ENCODE data around the gene BRSK2. TPM values are rescaled to one million over a fixed set of nuclear protein-coding genes. Genes with fewer than 3 reads are reported as not detected.

Gene BRSK2
- total RNA-seq, 1 experiment from 2014 or later = 32.2 TPM

DNA sequence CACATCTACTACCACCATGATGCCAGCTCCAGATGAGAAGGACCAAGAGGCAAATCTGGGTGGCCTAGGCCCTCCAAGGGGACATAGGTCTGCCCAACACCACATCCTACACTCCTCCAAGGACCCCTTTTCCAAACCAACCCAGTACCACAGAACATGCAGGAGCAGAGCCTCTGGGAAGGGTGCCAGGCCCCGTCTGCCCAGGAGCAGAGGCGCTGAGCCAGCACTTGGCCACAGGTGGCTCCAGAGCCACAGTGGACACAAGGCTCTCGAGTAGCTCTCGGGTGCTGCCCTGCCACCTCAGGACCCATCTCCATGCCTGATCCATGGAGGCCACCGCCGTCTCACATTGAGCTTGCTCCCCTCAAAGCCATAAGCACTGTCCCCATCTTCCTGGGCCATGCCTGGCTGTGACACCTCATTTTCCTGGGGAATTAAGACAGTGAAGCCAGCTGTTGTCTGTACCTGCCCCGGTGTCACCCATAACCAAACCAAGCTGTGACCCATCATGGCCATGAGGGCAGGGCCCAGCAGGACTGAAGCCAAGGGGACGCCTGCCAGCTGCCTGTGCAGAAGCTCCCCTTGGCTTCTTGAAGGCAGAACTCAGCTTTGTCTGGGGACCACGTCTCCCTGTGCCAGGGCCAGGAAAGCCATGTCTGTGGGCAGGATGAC, 89.4 kb downstream of the BRSK2 start:
- Histone ChIP-seq H3K27me3 (ENCODE audit: control insufficient read depth, insufficient read depth, low read length) (no peaks in the 10 kb centered on the region), H3K9me3 (ENCODE audit: control insufficient read depth, insufficient read depth, low read depth, low read length) (no peaks in the 10 kb centered on the region), H3K36me3 (ENCODE audit: control insufficient read depth, insufficient read depth, low read length) (no peaks in the 10 kb centered on the region), H3K4me3 (ENCODE audit: low read depth in 2 of 2, low read length in 2 of 2) (no peak overlapping the region), H3K27ac (ENCODE audit: low read length) (no peak overlapping the region), H3K4me1 (ENCODE audit: control insufficient read depth, insufficient read depth, low read length) (no peaks in the 10 kb centered on the region)
- no TSS peak for BruUV-seq (replicated peaks)
- in situ Hi-C loops (cut with HindIII; ENCODE audit: low pct_unique_long_range_greater_than_20kb, low sequenced_read_pairs) = no loop called here
- POLR2A ChIA-PET = no interaction called here
- ATAC-seq (no peak), DNase-seq (ENCODE audit: low read depth, low spot score) (no peak)
- intact Hi-C loops (cut with micrococcal nuclease; ENCODE audit: unreplicated experiment) = no loop called here
- CTCF ChIA-PET = no interaction called here
- TF ChIP-seq TCF7L2 (IDR thresholded peaks at IDR 0.05; ENCODE audit: low read depth, low read length) (no peak), POLR2AphosphoS5 (IDR thresholded peaks at IDR 0.05; ENCODE audit: low read depth, low read length) (no peak)
- TF ChIP-seq, protein P1, sequence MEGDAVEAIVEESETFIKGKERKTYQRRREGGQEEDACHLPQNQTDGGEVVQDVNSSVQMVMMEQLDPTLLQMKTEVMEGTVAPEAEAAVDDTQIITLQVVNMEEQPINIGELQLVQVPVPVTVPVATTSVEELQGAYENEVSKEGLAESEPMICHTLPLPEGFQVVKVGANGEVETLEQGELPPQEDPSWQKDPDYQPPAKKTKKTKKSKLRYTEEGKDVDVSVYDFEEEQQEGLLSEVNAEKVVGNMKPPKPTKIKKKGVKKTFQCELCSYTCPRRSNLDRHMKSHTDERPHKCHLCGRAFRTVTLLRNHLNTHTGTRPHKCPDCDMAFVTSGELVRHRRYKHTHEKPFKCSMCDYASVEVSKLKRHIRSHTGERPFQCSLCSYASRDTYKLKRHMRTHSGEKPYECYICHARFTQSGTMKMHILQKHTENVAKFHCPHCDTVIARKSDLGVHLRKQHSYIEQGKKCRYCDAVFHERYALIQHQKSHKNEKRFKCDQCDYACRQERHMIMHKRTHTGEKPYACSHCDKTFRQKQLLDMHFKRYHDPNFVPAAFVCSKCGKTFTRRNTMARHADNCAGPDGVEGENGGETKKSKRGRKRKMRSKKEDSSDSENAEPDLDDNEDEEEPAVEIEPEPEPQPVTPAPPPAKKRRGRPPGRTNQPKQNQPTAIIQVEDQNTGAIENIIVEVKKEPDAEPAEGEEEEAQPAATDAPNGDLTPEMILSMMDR (IDR thresholded peaks at IDR 0.05) = no peak

DNA sequence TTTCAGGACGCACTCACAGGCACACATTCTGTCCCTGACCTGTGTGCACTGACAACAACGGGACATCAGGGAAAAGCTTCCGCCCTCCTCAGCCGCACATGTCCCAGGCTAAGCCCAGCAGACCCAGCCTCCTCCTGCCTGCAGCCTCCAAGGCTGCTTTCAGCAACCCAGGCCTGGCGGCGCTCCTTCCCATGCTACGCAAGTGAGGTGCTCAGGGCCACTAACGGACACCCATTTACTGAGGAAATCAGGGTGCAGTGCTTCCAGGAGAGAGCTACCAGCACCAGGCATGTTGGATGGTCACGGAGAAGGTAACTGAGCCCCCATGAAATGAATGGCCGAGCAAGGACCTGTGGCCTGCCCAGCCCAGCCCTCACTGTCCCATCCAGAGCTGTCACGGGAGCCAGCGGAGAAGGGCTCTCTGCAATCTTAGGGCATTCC, 90.0 kb downstream of the BRSK2 start:
- no peaks in the 10 kb centered on the region for H3K27me3 ChIP-seq (ENCODE audit: control insufficient read depth, insufficient read depth, low read length)
- CTCF ChIA-PET = no interaction called here
- intact Hi-C loops (cut with micrococcal nuclease; ENCODE audit: unreplicated experiment) (no loop called here), in situ Hi-C loops (cut with HindIII; ENCODE audit: low pct_unique_long_range_greater_than_20kb, low sequenced_read_pairs) (no loop called here)
- H3K4me1 ChIP-seq (ENCODE audit: control insufficient read depth, insufficient read depth, low read length) = no peaks in the 10 kb centered on the region
- H3K9me3 ChIP-seq (ENCODE audit: control insufficient read depth, insufficient read depth, low read depth, low read length) = no peaks in the 10 kb centered on the region
- no peak overlapping the region for H3K27ac ChIP-seq (ENCODE audit: low read length)
- H3K36me3 ChIP-seq (ENCODE audit: control insufficient read depth, insufficient read depth, low read length) = no peaks in the 10 kb centered on the region
- no peak overlapping the region for H3K4me3 ChIP-seq (ENCODE audit: low read depth in 2 of 2, low read length in 2 of 2)
- no peak for DNase-seq (ENCODE audit: low read depth, low spot score)
- BruUV-seq (replicated peaks) = no TSS peak
- ATAC-seq = no peak
- POLR2A ChIA-PET = no interaction called here
- no peak for TF ChIP-seq POLR2AphosphoS5 (IDR thresholded peaks at IDR 0.05; ENCODE audit: low read depth, low read length)
- no peak for TF ChIP-seq SIN3A (IDR thresholded peaks at IDR 0.05; ENCODE audit: borderline replicate concordance, insufficient read depth, low read depth, low read length)

DNA sequence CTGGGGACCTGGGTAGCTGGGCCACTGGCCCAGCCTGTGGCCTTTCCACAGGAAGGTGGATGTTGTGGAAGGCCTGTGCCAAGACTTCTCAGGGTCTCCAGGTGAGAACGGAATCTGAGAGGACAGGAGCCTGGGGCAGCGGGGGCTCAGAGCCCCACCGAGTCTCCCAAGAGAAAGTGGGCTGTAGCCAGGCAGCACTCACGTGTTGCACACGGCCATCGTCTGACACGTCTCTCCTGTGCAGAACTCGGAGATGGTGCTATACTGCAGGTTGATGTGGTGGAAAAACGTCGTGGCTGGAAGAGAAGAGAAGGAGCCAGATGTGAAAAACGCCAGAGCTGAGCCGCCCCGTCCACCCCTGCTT, 90.4 kb downstream of the BRSK2 start:
- no TSS peak for BruUV-seq (replicated peaks)
- no peak overlapping the region for H3K27ac ChIP-seq (ENCODE audit: low read length)
- no peak for ATAC-seq
- H3K4me1 ChIP-seq (ENCODE audit: control insufficient read depth, insufficient read depth, low read length) = peaks cover 1% of the 10 kb centered on the region; the same call in 1 of the 2 replicates
- H3K4me3 ChIP-seq (ENCODE audit: low read depth in 2 of 2, low read length in 2 of 2) = no peak overlapping the region
- no peaks in the 10 kb centered on the region for H3K36me3 ChIP-seq (ENCODE audit: control insufficient read depth, insufficient read depth, low read length)
- no peak for DNase-seq (ENCODE audit: low read depth, low spot score)
- ChIA-PET POLR2A (no interaction called here), CTCF (no interaction called here)
- H3K27me3 ChIP-seq (ENCODE audit: control insufficient read depth, insufficient read depth, low read length) = no peaks in the 10 kb centered on the region
- intact Hi-C loops (cut with micrococcal nuclease; ENCODE audit: unreplicated experiment) = no loop called here
- in situ Hi-C loops (cut with HindIII; ENCODE audit: low pct_unique_long_range_greater_than_20kb, low sequenced_read_pairs) = no loop called here
- H3K9me3 ChIP-seq (ENCODE audit: control insufficient read depth, insufficient read depth, low read depth, low read length) = no peaks in the 10 kb centered on the region
- TF ChIP-seq POLR2AphosphoS5 (IDR thresholded peaks at IDR 0.05; ENCODE audit: low read depth, low read length) (no peak), REST (IDR thresholded peaks at IDR 0.05; ENCODE audit: insufficient read depth in 1 of 2, low read depth in 2 of 2, low read length in 1 of 2) (no peak), TCF7L2 (IDR thresholded peaks at IDR 0.05; ENCODE audit: low read depth, low read length) (no peak), SIN3A (IDR thresholded peaks at IDR 0.05; ENCODE audit: borderline replicate concordance, insufficient read depth, low read depth, low read length) (no peak)
- TF ChIP-seq, protein P1 (IDR thresholded peaks at IDR 0.05) = no peak
